HepG2 (cell line): ENCODE results near the gene SMIM22. TPM values are rescaled to one million over a fixed set of nuclear protein-coding genes. Genes with fewer than 3 reads are reported as not detected.

Experiments used
- CCAR2 ChIP-seq: fragments of 200-400 bp; formaldehyde crosslinking; optimal IDR thresholded peaks from 2 replicates; pipeline ENCODE3; 2018; ENCODE audit warnings: low read depth, mild to moderate bottlenecking, low read length, moderate library complexity
- GMEB1 ChIP-seq: sonication (generic); formaldehyde crosslinking; IDR thresholded peaks from 2 replicates; pipeline ENCODE4 v1.5.1; 2020; ENCODE audit warnings: missing genetic modification reagents, mild to moderate bottlenecking, borderline replicate concordance
- NFYB ChIP-seq: sonication (generic); formaldehyde crosslinking; IDR thresholded peaks from 2 replicates; pipeline ENCODE4 v1.4.0; 2020; ENCODE audit warnings: missing genetic modification reagents
- RBAK ChIP-seq: sonication (generic); formaldehyde crosslinking; IDR thresholded peaks from 2 replicates; pipeline ENCODE4 v1.5.1; 2020; ENCODE audit warnings: mild to moderate bottlenecking, missing genetic modification reagents
- SNAI1 ChIP-seq: sonication (generic); formaldehyde crosslinking; IDR thresholded peaks from 2 replicates; pipeline ENCODE4 v1.5.0; 2020; ENCODE audit warnings: mild to moderate bottlenecking, missing genetic modification reagents, borderline replicate concordance
- TFDP1 ChIP-seq: IDR thresholded peaks from 2 replicates; pipeline ENCODE4 v1.6.1; 2016; ENCODE audit warnings: missing compliant biosample characterization, missing genetic modification reagents, borderline replicate concordance
- YEATS4 ChIP-seq: sonication (generic); formaldehyde crosslinking; IDR thresholded peaks from 2 replicates; pipeline ENCODE4 v1.4.0; 2020; ENCODE audit warnings: missing genetic modification reagents, borderline replicate concordance
- ZBTB4 ChIP-seq: sonication (generic); formaldehyde crosslinking; IDR thresholded peaks from 2 replicates; pipeline ENCODE4 v1.4.0; 2020; ENCODE audit warnings: missing genetic modification reagents, mild to moderate bottlenecking, borderline replicate concordance
- ZFP36L1 ChIP-seq: sonication (generic); formaldehyde crosslinking; IDR thresholded peaks from 2 replicates; pipeline ENCODE4 v1.8.0; 2022; ENCODE audit warnings: mild to moderate bottlenecking, missing genetic modification reagents, moderate library complexity
- ZNF431 ChIP-seq: sonication (generic); formaldehyde crosslinking; IDR thresholded peaks from 2 replicates; pipeline ENCODE4 v1.9.0; 2022; ENCODE audit warnings: missing genetic modification reagents, low read depth, mild to moderate bottlenecking, borderline replicate concordance
- ZNF468 ChIP-seq: sonication (generic); formaldehyde crosslinking; IDR thresholded peaks from 2 replicates; pipeline ENCODE4 v1.8.0; 2022; ENCODE audit warnings: mild to moderate bottlenecking, moderate library complexity, missing genetic modification reagents
- ZNF891 ChIP-seq: sonication (generic); formaldehyde crosslinking; IDR thresholded peaks from 2 replicates; pipeline ENCODE4 v1.5.0; 2020; ENCODE audit warnings: mild to moderate bottlenecking, missing genetic modification reagents
- polyA plus RNA-seq, 8 experiments: library from polyadenylated mRNA; depleted of rRNA in 3 of 8; stranded (reverse) in 7 of 8; unstranded in 1 of 8; fragments of >200 nt; fragmentation: Illumina TruSeq in 4 of 8; extraction: Trizol in 4 of 8; gene quantifications; 2 replicates each; pipeline versions ENCODE4 v1.2.1 to v1.2.3, GENCODE V29; 2011 to 2016; ENCODE audit warnings: low read depth in 4 of 8, missing spikeins in 1 of 8, mixed read lengths in 1 of 8; ENCODE audit not compliant: insufficient read depth in 1 of 8
- total RNA-seq, 5 experiments: library from RNA; depleted of rRNA; stranded (reverse); fragments of >200 nt; fragmentation: Illumina TruSeq; extraction: Trizol; gene quantifications; 2 replicates each; pipeline ENCODE4 v1.2.3, GENCODE V29; 2016; ENCODE audit warnings: low read depth in 1 of 5
- TF ChIP-seq, protein P1 (sequence below): IDR thresholded peaks from 2 replicates; pipeline ENCODE4 v1.6.1; 2012; ENCODE audit warnings: inconsistent platforms
- TF ChIP-seq, protein P2 (sequence below): IDR thresholded peaks from 2 replicates; pipeline ENCODE4 v1.6.1; 2016; ENCODE audit warnings: control low read depth
- TF ChIP-seq, protein P3 (sequence below): sonication (generic); formaldehyde crosslinking; IDR thresholded peaks from 2 replicates; pipeline ENCODE4 v1.4.0; 2020; ENCODE audit warnings: missing genetic modification reagents, borderline replicate concordance
- TF ChIP-seq, protein P4 (sequence below): sonication (generic); formaldehyde crosslinking; IDR thresholded peaks from 2 replicates; pipeline ENCODE4 v1.8.0; 2022; ENCODE audit warnings: mild to moderate bottlenecking, missing genetic modification reagents

Gene SMIM22
- total and polyA plus RNA-seq, 2 of the 13 experiments (the other 11 are each of a cell fraction or from before 2014, with no cell fraction given), result not detected

DNA sequence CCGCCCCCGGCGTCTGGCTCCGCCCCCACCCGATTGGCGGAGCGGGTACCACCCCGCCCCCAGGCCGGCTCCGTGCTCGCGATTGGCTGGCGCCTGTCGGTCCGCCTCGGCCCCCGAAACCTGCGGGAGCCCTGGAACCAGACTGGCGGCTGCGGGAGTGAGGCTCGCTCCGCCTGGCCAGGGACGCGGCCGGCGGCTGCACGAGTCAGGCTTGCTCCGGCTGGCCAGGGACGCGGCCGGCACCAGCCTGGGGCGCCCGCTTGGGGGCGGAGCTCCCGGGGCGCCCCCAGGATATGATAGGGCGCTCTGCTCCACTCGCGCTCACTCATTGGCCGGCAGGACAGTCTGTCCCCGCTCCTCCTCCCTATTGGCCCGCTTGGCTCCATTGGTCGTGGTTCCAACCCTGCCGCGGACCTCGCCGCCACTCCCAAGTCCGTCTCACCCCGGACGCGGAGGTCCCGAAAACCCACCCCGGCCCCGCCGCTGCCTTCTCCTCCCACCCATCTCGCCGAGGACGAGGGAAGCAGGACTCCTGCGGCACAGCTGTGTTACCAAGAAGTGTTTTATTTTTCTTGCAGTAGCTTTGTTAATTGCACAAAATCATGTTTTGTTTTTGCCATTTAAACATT, 7.6 kb downstream of the SMIM22 start (continued):
- TF ChIP-seq RBAK (CRISPR knock-in tag) (no peak), YEATS4 (CRISPR knock-in tag) (peak; percentile 54; the same call in 1 of the 2 replicates), ZNF431 (no peak), ZFP36L1 (0 out of 2 replicates have a peak, but pooled peaks have one; percentile 28), GMEB1 (CRISPR knock-in tag) (no peak), TFDP1 (peak; percentile 22; the same call in 1 of the 2 replicates), NFYB (CRISPR knock-in tag) (peak; percentile 94), ZBTB4 (CRISPR knock-in tag) (no peak), ZNF468 (CRISPR knock-in tag) (no peak), ZNF891 (CRISPR knock-in tag) (no peak), SNAI1 (no peak), CCAR2 (no peak)
- TF ChIP-seq, protein P1, sequence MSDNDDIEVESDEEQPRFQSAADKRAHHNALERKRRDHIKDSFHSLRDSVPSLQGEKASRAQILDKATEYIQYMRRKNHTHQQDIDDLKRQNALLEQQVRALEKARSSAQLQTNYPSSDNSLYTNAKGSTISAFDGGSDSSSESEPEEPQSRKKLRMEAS, result no peak
- TF ChIP-seq, protein P2, sequence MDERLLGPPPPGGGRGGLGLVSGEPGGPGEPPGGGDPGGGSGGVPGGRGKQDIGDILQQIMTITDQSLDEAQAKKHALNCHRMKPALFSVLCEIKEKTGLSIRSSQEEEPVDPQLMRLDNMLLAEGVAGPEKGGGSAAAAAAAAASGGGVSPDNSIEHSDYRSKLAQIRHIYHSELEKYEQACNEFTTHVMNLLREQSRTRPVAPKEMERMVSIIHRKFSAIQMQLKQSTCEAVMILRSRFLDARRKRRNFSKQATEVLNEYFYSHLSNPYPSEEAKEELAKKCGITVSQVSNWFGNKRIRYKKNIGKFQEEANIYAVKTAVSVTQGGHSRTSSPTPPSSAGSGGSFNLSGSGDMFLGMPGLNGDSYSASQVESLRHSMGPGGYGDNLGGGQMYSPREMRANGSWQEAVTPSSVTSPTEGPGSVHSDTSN (CRISPR knock-in tag), result peak; percentile 87
- TF ChIP-seq, protein P3, sequence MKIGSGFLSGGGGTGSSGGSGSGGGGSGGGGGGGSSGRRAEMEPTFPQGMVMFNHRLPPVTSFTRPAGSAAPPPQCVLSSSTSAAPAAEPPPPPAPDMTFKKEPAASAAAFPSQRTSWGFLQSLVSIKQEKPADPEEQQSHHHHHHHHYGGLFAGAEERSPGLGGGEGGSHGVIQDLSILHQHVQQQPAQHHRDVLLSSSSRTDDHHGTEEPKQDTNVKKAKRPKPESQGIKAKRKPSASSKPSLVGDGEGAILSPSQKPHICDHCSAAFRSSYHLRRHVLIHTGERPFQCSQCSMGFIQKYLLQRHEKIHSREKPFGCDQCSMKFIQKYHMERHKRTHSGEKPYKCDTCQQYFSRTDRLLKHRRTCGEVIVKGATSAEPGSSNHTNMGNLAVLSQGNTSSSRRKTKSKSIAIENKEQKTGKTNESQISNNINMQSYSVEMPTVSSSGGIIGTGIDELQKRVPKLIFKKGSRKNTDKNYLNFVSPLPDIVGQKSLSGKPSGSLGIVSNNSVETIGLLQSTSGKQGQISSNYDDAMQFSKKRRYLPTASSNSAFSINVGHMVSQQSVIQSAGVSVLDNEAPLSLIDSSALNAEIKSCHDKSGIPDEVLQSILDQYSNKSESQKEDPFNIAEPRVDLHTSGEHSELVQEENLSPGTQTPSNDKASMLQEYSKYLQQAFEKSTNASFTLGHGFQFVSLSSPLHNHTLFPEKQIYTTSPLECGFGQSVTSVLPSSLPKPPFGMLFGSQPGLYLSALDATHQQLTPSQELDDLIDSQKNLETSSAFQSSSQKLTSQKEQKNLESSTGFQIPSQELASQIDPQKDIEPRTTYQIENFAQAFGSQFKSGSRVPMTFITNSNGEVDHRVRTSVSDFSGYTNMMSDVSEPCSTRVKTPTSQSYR (CRISPR knock-in tag), result no peak
- TF ChIP-seq, protein P4, sequence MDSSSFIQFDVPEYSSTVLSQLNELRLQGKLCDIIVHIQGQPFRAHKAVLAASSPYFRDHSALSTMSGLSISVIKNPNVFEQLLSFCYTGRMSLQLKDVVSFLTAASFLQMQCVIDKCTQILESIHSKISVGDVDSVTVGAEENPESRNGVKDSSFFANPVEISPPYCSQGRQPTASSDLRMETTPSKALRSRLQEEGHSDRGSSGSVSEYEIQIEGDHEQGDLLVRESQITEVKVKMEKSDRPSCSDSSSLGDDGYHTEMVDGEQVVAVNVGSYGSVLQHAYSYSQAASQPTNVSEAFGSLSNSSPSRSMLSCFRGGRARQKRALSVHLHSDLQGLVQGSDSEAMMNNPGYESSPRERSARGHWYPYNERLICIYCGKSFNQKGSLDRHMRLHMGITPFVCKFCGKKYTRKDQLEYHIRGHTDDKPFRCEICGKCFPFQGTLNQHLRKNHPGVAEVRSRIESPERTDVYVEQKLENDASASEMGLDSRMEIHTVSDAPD (CRISPR knock-in tag), result no peak
